Osteoblast (primary cell): Measurements from ENCODE around the gene DEAF1. TPM values are rescaled to one million over a fixed set of nuclear protein-coding genes. Genes with fewer than 3 reads are reported as not detected.

Experiments
- DNase-seq: peaks from one replicate; pipeline ENCODE4 v3.0.0; 2011; ENCODE audit warnings: low spot score, mixed read lengths; ENCODE audit not compliant: insufficient read length; ENCODE audit errors: missing footprints
- H2AFZ ChIP-seq: 2 replicates; pipeline ENCODE4 v1.6.0; 2011; ENCODE audit warnings: mild to moderate bottlenecking, low read length
- H3K27ac ChIP-seq: 2 replicates; pipeline ENCODE4 v1.5.1; 2011; ENCODE audit warnings: mild to moderate bottlenecking, low read depth, low read length, moderate library complexity
- H3K27me3 ChIP-seq: 2 replicates; pipeline ENCODE4 v1.6.0; 2012; ENCODE audit warnings: mild to moderate bottlenecking, control low read depth, inconsistent platforms, low read length, moderate library complexity; ENCODE audit not compliant: insufficient read depth
- H3K36me3 ChIP-seq: 2 replicates; pipeline ENCODE4 v1.5.1; 2011; ENCODE audit warnings: mild to moderate bottlenecking, low read length, control low read depth, moderate library complexity; ENCODE audit not compliant: insufficient read depth
- H3K4me1 ChIP-seq: 2 replicates; pipeline ENCODE4 v1.5.1; 2011; ENCODE audit warnings: mild to moderate bottlenecking, low read length, control low read depth, moderate library complexity; ENCODE audit not compliant: insufficient read depth
- H3K4me2 ChIP-seq: 2 replicates; pipeline ENCODE4 v1.6.0; 2011; ENCODE audit warnings: mild to moderate bottlenecking, low read length; ENCODE audit not compliant: insufficient read depth
- H3K4me3 ChIP-seq: fragments of 200-600 bp; sonication (generic); 3 replicates; pipeline ENCODE4 v1.5.1; 2012; ENCODE audit warnings: mild to moderate bottlenecking, low read length, inconsistent platforms; ENCODE audit not compliant: insufficient read depth
- H3K79me2 ChIP-seq: 2 replicates; pipeline ENCODE4 v1.6.0; 2012; ENCODE audit warnings: mild to moderate bottlenecking, low read length, control low read depth, inconsistent platforms; ENCODE audit not compliant: insufficient read depth
- H3K9me3 ChIP-seq: 2 replicates; pipeline ENCODE4 v1.5.1; 2011; ENCODE audit warnings: low read depth, low read length, control low read depth
- H4K20me1 ChIP-seq: 2 replicates; pipeline ENCODE4 v1.6.0; 2012; ENCODE audit warnings: mild to moderate bottlenecking, low read length, control low read depth; ENCODE audit not compliant: insufficient read depth
- total RNA-seq: library from RNA; depleted of rRNA; stranded (reverse); fragments of >200 nt; gene quantifications from 2 replicates; pipeline ENCODE4 v1.2.3, GENCODE V29; 2012
- TF ChIP-seq, protein P1 (sequence below): IDR thresholded peaks from 2 replicates; pipeline ENCODE4 v1.5.1; 2011; ENCODE audit warnings: mild to moderate bottlenecking, low read depth, low read length, moderate library complexity; ENCODE audit errors: extremely low read depth

DEAF1 gene
- total RNA-seq, 1 donor, result 44.2 TPM

- no peaks in the 10 kb centered on the region for H3K27me3 ChIP-seq
- TF ChIP-seq, protein P1, sequence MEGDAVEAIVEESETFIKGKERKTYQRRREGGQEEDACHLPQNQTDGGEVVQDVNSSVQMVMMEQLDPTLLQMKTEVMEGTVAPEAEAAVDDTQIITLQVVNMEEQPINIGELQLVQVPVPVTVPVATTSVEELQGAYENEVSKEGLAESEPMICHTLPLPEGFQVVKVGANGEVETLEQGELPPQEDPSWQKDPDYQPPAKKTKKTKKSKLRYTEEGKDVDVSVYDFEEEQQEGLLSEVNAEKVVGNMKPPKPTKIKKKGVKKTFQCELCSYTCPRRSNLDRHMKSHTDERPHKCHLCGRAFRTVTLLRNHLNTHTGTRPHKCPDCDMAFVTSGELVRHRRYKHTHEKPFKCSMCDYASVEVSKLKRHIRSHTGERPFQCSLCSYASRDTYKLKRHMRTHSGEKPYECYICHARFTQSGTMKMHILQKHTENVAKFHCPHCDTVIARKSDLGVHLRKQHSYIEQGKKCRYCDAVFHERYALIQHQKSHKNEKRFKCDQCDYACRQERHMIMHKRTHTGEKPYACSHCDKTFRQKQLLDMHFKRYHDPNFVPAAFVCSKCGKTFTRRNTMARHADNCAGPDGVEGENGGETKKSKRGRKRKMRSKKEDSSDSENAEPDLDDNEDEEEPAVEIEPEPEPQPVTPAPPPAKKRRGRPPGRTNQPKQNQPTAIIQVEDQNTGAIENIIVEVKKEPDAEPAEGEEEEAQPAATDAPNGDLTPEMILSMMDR, result no peak
- peaks cover 4% of the 10 kb centered on the region for H3K79me2 ChIP-seq
- H4K20me1 ChIP-seq, result peaks cover 11% of the 10 kb centered on the region
- no peak overlapping the region for H3K27ac ChIP-seq
- no peak overlapping the region for H3K4me2 ChIP-seq
- no peak overlapping the region for H2AFZ ChIP-seq
- no peak for DNase-seq
- no peak overlapping the region for H3K4me3 ChIP-seq
- H3K36me3 ChIP-seq, result peaks cover 85% of the 10 kb centered on the region
- no peaks in the 10 kb centered on the region for H3K9me3 ChIP-seq
- H3K4me1 ChIP-seq, result no peaks in the 10 kb centered on the region
Measured at GRCh38 chr11:605286-606129, 89.5 kb downstream of the DEAF1 start.

GRCh38 chr11:603154-603553 is 91.9 kb downstream of the DEAF1 start:
- DNase-seq, result no peak

GRCh38 chr11:601573-602245 is 93.3 kb downstream of the DEAF1 start:
- DNase-seq, result no peak
- H3K27me3 ChIP-seq, result no peaks in the 10 kb centered on the region
- no peak overlapping the region for H3K4me2 ChIP-seq
- H3K4me3 ChIP-seq, result no peak overlapping the region
- H3K27ac ChIP-seq, result no peak overlapping the region
- no peak overlapping the region for H2AFZ ChIP-seq
- peaks cover 21% of the 10 kb centered on the region for H4K20me1 ChIP-seq
- H3K79me2 ChIP-seq, result peaks cover 17% of the 10 kb centered on the region
- H3K9me3 ChIP-seq, result no peaks in the 10 kb centered on the region
- H3K36me3 ChIP-seq, result peaks cover 76% of the 10 kb centered on the region
- H3K4me1 ChIP-seq, result no peaks in the 10 kb centered on the region
- TF ChIP-seq, protein P1, result no peak

More at GRCh38 chr11:603154-603553, 91.9 kb downstream of the DEAF1 start:
- TF ChIP-seq, protein P1, result no peak
- no peaks in the 10 kb centered on the region for H3K27me3 ChIP-seq
- no peaks in the 10 kb centered on the region for H3K4me1 ChIP-seq
- H3K36me3 ChIP-seq, result peaks cover 78% of the 10 kb centered on the region
- no peak overlapping the region for H3K4me2 ChIP-seq
- H3K4me3 ChIP-seq, result no peak overlapping the region
- no peak overlapping the region for H2AFZ ChIP-seq
- H3K27ac ChIP-seq, result no peak overlapping the region
- H3K9me3 ChIP-seq, result no peaks in the 10 kb centered on the region
- H3K79me2 ChIP-seq, result peaks cover 12% of the 10 kb centered on the region
- peaks cover 17% of the 10 kb centered on the region for H4K20me1 ChIP-seq
